ENCODE measurements around the gene CAPN12.

DNA sequence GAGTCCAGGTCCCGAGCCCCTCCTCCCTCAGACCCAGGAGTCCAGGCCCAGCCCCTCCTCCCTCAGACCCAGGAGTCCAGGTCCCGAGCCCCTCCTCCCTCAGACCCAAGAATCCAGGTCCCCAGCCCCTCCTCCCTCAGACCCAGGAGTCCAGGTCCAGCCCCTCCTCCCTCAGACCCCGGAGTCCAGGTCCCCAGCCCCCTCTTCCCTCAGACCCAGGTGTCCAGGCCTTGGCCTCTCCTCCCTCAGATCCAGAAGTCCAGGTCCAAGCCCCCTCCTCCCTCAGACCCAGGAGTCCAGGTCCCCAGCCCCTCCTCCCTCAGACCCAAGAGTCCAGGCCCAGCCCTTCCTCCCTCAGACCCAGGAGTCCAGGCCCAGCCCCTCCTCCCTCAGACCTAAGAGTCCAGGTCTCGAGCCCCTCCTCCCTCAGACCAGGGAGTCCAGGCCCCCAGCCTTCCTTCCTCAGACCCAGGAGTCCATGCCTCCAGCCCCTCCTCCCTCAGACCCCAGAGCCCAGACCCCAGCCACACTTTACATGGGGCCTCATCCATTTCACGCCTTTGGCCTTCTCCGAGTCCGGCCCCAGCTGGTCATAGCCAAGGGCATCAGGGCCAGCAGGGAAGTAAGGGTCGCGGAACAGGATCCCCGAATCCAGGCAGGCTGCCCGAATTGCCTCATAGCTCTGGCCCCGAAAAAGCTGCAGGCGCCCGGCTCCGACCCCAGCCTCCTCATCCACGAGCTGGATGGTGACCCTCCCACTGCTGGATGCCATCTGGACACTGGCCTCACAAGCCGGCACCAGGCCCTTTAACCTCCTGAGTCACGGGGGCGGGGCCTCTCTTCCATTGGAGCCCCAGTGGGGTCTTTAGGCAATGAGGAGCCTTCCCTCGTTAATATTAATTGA, 628 bp downstream of the CAPN12 start:
- TF ChIP-seq, protein P1, sequence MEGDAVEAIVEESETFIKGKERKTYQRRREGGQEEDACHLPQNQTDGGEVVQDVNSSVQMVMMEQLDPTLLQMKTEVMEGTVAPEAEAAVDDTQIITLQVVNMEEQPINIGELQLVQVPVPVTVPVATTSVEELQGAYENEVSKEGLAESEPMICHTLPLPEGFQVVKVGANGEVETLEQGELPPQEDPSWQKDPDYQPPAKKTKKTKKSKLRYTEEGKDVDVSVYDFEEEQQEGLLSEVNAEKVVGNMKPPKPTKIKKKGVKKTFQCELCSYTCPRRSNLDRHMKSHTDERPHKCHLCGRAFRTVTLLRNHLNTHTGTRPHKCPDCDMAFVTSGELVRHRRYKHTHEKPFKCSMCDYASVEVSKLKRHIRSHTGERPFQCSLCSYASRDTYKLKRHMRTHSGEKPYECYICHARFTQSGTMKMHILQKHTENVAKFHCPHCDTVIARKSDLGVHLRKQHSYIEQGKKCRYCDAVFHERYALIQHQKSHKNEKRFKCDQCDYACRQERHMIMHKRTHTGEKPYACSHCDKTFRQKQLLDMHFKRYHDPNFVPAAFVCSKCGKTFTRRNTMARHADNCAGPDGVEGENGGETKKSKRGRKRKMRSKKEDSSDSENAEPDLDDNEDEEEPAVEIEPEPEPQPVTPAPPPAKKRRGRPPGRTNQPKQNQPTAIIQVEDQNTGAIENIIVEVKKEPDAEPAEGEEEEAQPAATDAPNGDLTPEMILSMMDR (conservative IDR thresholded peaks at IDR 0.05; ENCODE audit: low read depth, low read length): no peak
- TF ChIP-seq EZH2 (IDR thresholded peaks at IDR 0.05; ENCODE audit: borderline replicate concordance, low read depth, low read length, poor library complexity, severe bottlenecking): no peak
